Spinal cord (tissue), 10 donors: ENCODE data around the gene TMEM130. TPM values are rescaled to one million over a fixed set of nuclear protein-coding genes. Genes with fewer than 3 reads are reported as not detected.
A peak's percentile ranks its signal among the peaks of the same experiment; 100 is the strongest.
"Not testable (repeated sequence)": the region's sequence is repeated elsewhere in the genome, so short reads cannot be mapped to it uniquely, and the experiment has no call there.

Experiments
- DNase-seq, 6 donors: peaks; one replicate each; pipeline versions ENCODE4 v3.0.0 to v3.0.0-alpha.2; 2013 to 2015; ENCODE audit warnings: low spot score in 6 of 6, low read depth in 4 of 6
- H3K27ac ChIP-seq: one replicate; pipeline ENCODE4 v1.5.1; 2013; ENCODE audit warnings: low read depth, low read length, control low read depth
- H3K27me3 ChIP-seq: one replicate; pipeline ENCODE4 v1.6.1; 2013; ENCODE audit warnings: low read length; ENCODE audit not compliant: control insufficient read depth, insufficient read depth
- H3K36me3 ChIP-seq: one replicate; pipeline ENCODE4 v1.6.1; 2013; ENCODE audit warnings: low read length; ENCODE audit not compliant: control insufficient read depth, insufficient read depth
- H3K4me1 ChIP-seq: one replicate; pipeline ENCODE4 v1.6.1; 2013; ENCODE audit warnings: low read length; ENCODE audit not compliant: control insufficient read depth, insufficient read depth
- H3K4me3 ChIP-seq: one replicate; pipeline ENCODE4 v1.5.1; 2013; ENCODE audit warnings: low read depth, low read length, control low read depth
- H3K9me3 ChIP-seq: one replicate; pipeline ENCODE4 v1.6.1; 2013; ENCODE audit warnings: low read length; ENCODE audit not compliant: control insufficient read depth, insufficient read depth
- WGBS: methylation state at CpG from one replicate; pipeline ENCODE4 v1.1.5; 2013; ENCODE audit warnings: missing lambda C conversion rate; ENCODE audit not compliant: insufficient coverage; 5-methylcytosine and 5-hydroxymethylcytosine counted together
- polyA plus RNA-seq, 2 donors: library from polyadenylated mRNA; unstranded; fragments of 120-200 nt; gene quantifications; one replicate each; pipeline ENCODE4 v1.2.1, GENCODE V29; 2013; ENCODE audit not compliant: insufficient read length in 2 of 2
- total RNA-seq, 2 donors: library from RNA; depleted of rRNA in 1 of 2; stranded (reverse); fragments of 120-200 nt in 1 of 2; fragments of >200 nt in 1 of 2; gene quantifications; one replicate each; pipeline versions ENCODE4 v1.2.3 to v1.2.4, GENCODE V29; 2013 to 2014
- donor health status: healthy.

TMEM130 gene
- total and polyA plus RNA-seq, 4 donors, result 14.1 to 154 (median 90.2) TPM

DNA sequence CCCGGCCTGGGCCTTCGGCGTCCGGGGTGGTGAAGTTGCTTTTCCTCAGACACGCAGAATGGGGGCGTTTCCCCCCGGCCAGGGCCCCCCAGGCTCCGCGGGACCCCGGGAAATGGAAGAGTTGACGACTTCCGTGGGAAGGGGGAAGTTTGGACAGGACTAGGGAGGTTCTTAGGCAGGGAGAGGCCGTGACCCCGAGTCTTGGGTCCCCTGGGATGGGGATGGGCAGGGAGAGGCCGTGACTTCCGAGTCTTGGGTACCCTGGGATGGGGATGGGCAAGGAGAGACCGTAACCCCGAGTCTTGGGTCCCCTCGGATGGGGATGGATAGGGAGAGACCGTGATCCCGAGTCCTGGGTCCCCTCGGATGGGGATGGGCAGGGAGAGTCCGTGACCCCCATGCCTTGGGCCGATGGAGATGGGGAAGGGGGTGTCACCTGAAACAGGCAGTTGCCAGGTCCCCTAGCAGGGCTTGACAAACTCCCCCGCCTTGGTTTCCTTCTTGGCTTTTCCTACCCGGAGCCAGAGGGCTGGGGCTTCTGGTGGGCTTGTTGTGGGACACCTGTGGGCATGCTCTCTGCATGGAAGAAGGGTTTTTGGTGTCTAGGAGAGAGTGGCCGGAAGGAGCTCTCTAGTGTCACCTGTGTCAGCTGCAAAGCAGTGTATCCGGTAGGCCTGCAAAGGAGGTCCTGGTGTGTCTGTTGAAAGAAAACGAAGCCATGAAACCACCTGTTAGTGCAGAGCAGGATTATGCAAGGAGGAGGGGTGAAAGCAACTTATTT, 9.6 kb upstream of the TMEM130 start:
- Histone ChIP-seq H3K27ac (peak overlapping the region; percentile 57), H3K4me1 (peaks cover 20% of the 10 kb centered on the region), H3K27me3 (no peaks in the 10 kb centered on the region), H3K4me3 (peak overlapping the region; percentile 86), H3K9me3 (no peaks in the 10 kb centered on the region), H3K36me3 (peaks cover 23% of the 10 kb centered on the region)
- peak in 2 of 6 donors; percentile 16 to 25 for DNase-seq
- 5% methylated on average over 29 of the region's 29 CpGs for WGBS

DNA sequence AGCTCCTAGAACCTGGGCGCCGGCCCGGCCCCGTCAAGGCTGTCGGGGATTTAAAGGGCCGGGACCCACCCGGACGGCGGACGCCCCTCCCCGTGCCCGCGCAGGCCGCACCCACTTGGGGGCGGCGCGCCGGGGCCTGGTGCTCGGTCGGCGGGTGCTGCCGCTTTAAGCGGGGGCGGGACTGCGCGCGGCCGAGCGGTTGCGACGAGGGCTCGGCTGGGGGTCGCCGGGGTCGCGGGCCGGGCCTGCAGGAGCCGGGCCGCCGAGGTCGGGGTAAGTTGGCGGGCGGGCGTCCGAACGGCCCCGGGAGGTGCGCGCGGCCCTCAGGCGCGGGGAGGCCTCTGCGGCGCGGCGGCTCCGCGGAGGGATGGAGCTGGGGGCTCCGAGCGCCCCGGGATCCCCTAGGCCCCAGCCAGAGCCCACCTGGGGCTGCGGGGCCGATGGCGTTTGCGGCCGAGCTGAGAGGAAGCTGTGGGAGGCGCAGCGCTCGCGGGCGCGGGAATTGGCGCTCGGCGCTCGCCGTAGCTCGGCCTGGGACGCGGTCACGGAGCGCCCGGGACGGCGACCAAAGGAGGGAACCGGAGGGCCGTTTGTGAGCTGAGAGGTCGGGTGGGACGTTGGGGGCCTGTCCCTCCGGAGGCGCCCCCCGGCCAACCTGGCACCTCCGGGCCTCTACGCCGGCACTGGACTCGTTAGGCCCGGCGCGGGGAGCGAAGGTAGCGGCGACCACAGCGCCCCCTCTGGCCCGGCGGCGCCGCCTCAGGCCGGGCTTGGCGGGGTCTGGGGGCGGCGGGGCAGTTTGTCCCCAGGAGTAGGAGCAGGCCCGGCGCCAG, 8.8 kb upstream of the TMEM130 start, which contains the start of gene TRRAP:
TSS of gene TRRAP (plus strand) at position 168 of the 833 bp plus-strand sequence. CDS start 2,619 bp downstream, outside the sequence.
- peak within 1 kb of the TSS; percentile 67 for H3K27ac ChIP-seq
- WGBS, result under 1% methylated on average over 113 of the region's 113 CpGs
- peak in 4 of 6 donors; percentile 41 to 90 (median 73) for DNase-seq
- H3K4me1 ChIP-seq, result peaks cover 20% of the 10 kb centered on the region
- no peaks in the 10 kb centered on the region for H3K9me3 ChIP-seq
- H3K27me3 ChIP-seq, result no peaks in the 10 kb centered on the region
- H3K4me3 ChIP-seq, result peak within 1 kb of the TSS; percentile 86
- H3K36me3 ChIP-seq, result peaks cover 15% of the 10 kb centered on the region

DNA sequence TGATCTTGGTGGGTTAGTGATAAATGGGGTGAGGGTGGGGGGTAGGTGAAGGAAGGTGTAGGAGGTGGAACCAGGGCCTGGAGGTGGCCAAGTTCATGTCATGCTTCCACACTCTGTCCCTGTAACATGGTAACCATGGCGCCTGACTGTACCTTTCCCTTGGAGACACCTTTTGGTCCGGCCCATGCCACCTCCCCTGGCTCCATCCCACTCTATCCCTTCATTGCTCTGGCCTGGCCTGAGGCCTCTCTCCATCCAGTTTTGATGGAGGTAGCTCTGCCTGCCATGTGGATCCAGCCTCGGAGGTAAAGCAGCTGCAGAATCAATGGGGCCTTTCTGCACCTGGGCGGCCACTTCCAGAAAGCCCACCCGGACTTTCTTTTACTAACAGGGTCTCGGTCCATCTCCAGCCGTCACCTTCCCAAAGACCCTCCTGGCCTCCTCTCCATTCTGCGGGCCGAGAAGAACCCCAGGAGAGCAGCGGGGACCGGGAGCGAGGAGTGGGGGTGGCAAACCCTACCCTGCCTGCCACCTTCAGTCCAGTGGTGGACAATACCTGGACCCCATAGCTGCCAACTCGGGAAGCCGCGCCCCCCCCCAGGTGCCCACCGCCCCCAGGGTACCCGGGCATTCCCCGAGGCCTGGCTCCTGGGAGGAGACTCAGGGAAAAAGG, 8.0 kb upstream of the TMEM130 start:
- Histone ChIP-seq H3K36me3 (peaks cover 12% of the 10 kb centered on the region), H3K4me1 (peaks cover 20% of the 10 kb centered on the region), H3K27ac (peak overlapping the region; percentile 67), H3K27me3 (no peaks in the 10 kb centered on the region), H3K4me3 (peak overlapping the region; percentile 62), H3K9me3 (no peaks in the 10 kb centered on the region)
- 25% methylated on average over 14 of the region's 18 CpGs for WGBS
- DNase-seq, result no peak

DNA sequence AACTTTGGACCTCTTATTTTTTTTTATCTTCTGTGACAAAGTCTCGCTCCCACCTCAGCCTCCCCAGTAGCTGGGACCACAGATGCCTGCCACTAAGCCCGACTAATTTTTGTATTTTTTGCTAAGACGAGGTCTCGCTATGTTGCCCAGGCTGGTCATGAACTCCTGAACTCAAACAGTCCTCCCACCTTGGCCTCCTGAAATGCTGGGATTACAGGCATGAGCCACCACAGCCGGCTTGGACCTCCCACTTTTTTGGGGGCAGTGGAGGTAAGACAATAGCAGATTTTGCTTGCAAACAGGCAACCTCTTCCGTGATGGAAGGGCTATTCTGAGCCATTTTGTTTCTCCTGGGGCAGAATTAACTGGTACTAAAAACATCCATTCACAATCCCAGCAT, 7.3 kb upstream of the TMEM130 start:
- 73% methylated on average over 3 of the region's 6 CpGs for WGBS
- no peak overlapping the region for H3K27ac ChIP-seq
- no peaks in the 10 kb centered on the region for H3K27me3 ChIP-seq

DNA sequence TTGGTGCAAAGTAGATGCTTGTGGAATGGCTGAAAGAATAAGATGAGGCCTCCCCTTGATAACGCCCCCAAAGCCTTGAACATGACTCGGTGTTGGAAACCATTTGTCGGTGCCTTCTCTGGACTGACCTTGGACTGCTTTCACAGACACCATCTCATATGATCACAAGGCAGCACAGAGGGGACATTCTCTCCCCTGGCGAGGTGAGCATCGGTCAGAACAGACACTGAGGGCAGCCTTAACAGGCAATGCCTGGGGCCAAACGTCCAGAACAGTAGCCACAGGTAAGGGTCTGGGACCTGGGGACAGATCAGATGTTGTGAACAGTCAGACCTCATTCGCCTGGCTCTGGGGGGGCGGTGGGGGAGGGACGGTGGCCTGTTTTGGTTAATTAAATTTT, 5.7 kb upstream of the TMEM130 start:
- no peak overlapping the region for H3K4me3 ChIP-seq
- peaks cover 7% of the 10 kb centered on the region for H3K27me3 ChIP-seq
- WGBS, result 86% methylated on average over 5 of the region's 9 CpGs
- no peak overlapping the region for H3K27ac ChIP-seq
- DNase-seq, result no peak
- peaks cover 28% of the 10 kb centered on the region for H3K4me1 ChIP-seq
- no peaks in the 10 kb centered on the region for H3K36me3 ChIP-seq
- H3K9me3 ChIP-seq, result no peaks in the 10 kb centered on the region

More for the DNA sequence above, 7.3 kb upstream of the TMEM130 start:
- H3K9me3 ChIP-seq, result no peaks in the 10 kb centered on the region
- H3K4me3 ChIP-seq, result no peak overlapping the region
- DNase-seq, result no peak
- peaks cover 20% of the 10 kb centered on the region for H3K4me1 ChIP-seq
- peaks cover 5% of the 10 kb centered on the region for H3K36me3 ChIP-seq

DNA sequence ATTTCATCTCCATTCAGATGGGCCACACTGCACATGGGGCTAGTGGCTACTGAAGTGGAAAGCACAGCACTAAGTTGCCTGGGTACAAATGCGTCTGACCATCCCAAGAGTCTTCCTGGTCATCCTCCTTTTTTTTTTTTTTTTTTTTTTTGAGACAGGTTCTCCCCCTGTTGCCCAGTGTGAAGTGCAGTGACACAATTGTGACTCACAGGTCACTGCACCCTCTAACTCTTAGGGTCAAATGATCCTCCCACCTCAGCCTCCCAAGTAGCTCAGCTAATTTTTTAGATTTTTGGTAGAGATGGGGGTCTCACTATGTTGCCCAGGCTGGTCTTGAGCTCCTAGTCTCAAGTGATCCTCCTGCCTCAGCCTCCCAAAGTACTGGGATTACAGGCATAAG, 5.1 kb upstream of the TMEM130 start:
- Histone ChIP-seq H3K4me1 (peaks cover 29% of the 10 kb centered on the region), H3K36me3 (no peaks in the 10 kb centered on the region), H3K4me3 (no peak overlapping the region), H3K27me3 (peaks cover 10% of the 10 kb centered on the region), H3K9me3 (no peaks in the 10 kb centered on the region), H3K27ac (no peak overlapping the region)
- WGBS, result no CpG with 5 or more reads among the region's 1 CpG
- no peak for DNase-seq

DNA sequence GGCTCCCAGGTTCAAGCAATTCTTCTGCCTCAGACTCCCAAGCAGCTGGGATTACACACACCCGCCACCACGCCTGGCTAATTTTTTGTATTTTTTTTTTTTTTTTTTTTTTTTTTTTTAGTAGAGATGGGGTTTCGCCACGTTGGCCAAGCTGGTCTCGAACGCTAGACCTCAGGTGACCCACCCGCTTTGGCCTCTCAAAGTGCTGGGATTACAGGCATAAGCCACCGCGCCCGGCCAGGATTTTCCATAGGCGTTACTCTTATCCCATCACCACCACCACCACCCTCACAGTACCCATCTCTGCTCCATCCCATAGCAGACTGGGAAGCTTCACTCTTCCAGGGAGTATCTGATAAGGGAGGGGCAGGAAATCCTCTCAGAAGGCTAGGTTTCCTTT, 3.8 kb upstream of the TMEM130 start:
- not testable (repeated sequence) for H3K9me3 ChIP-seq, H3K36me3 ChIP-seq, H3K4me3 ChIP-seq, H3K27ac ChIP-seq, DNase-seq
- WGBS, result no CpG with 5 or more reads among the region's 11 CpGs
- Histone ChIP-seq H3K4me1 (peaks cover 26% of the 10 kb centered on the region), H3K27me3 (peaks cover 19% of the 10 kb centered on the region)

DNA sequence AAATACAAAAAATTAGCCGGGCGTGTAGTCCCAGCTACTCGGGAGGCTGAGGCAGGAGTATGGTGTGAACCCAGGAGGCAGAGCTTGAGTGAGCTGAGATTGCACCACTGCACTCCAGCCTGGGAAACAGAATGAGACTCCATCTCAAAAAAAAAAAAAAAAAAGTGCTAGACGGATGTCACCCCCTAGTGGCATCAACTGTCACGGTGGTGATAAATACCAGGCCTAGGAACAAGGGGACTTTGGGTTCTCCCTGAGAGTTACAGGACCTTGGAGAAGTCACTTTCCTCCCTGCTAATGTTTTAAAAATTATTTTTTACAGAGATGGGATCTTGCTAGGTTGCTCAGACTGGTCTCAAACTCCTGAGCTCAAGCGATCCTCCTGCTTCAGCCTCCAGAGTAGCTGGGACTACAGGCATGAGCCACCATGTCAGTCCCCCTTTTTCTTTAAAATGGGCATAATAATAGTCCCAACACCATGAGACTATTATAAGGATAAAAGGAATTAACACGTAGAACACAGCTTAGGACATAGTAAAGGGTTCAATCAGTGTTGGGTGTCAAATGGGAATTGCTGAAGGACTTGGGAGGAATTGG, 2.6 kb upstream of the TMEM130 start:
- Histone ChIP-seq H3K27me3 (peaks cover 19% of the 10 kb centered on the region), H3K9me3 (no peaks in the 10 kb centered on the region), H3K4me1 (peaks cover 27% of the 10 kb centered on the region), H3K27ac (no peak overlapping the region), H3K36me3 (no peaks in the 10 kb centered on the region), H3K4me3 (no peak overlapping the region)
- peak in 1 of 6 donors; percentile 25 for DNase-seq
- whole genome bisulfite sequencing, result no CpG with 5 or more reads among the region's 7 CpGs
